Caco-2 (cell line): ENCODE data around the gene UGT1A6. TPM values are rescaled to one million over a fixed set of nuclear protein-coding genes. Genes with fewer than 3 reads are reported as not detected.

Experiments used
- BruUV-seq: library from RNA; stranded (reverse); fragments of 400-500 nt; replicated peaks from 2 replicates; lab custom pipeline; 2021; lab: Mats Ljungman, UMichigan
- CTCF ChIA-PET: fragments of 300-600 bp; sonication (Branson Sonifier 250); formaldehyde crosslinking; loops from one replicate; lab custom pipeline; 2022; ENCODE audit warnings: antibody characterized with exemption; lab: Charles Lee
- POLR2A ChIA-PET: fragments of 300-600 bp; sonication (Branson Sonifier 250); formaldehyde crosslinking; loops from one replicate; lab custom pipeline; 2022; ENCODE audit warnings: antibody characterized with exemption; lab: Charles Lee
- DNase-seq, 2 experiments: peaks; one replicate each; pipeline versions ENCODE4 v3.0.0 to v3.0.0-alpha.2; 2020 to 2022
- H3K27me3 ChIP-seq: replicated peaks from 2 replicates; pipeline ENCODE4 v1.6.0; 2011; ENCODE audit warnings: low read length; ENCODE audit not compliant: control insufficient read depth, insufficient read depth
- H3K36me3 ChIP-seq: 2 replicates; pipeline ENCODE4 v1.5.1; 2011; ENCODE audit warnings: low read length; ENCODE audit not compliant: control insufficient read depth, insufficient read depth
- H3K4me1 ChIP-seq: fragments of 250-450 bp; sonication (Bioruptor Pico); 2 replicates; pipeline ENCODE4 v1.5.1; 2020; ENCODE audit warnings: mild to moderate bottlenecking
- H3K4me3 ChIP-seq: 2 replicates; pipeline ENCODE4 v1.5.1; 2011; ENCODE audit warnings: low read depth, mild to moderate bottlenecking, control low read depth, low read length
- H3K9me3 ChIP-seq: fragments of 250-450 bp; sonication (Bioruptor Pico); 2 replicates; pipeline ENCODE4 v1.5.1; 2020; ENCODE audit warnings: mild to moderate bottlenecking, moderate library complexity
- H3K27ac Mint-ChIP-seq: one replicate; pipeline ENCODE4 v1.8.0; 2022; ENCODE audit warnings: mixed read lengths; ENCODE audit not compliant: unreplicated experiment
- H3K27me3 Mint-ChIP-seq: one replicate; pipeline ENCODE4 v1.8.0; 2022; ENCODE audit warnings: mixed read lengths; ENCODE audit not compliant: insufficient read depth, unreplicated experiment
- H3K36me3 Mint-ChIP-seq: one replicate; pipeline ENCODE4 v1.8.0; 2022; ENCODE audit warnings: mild to moderate bottlenecking, mixed read lengths; ENCODE audit not compliant: insufficient read depth, unreplicated experiment
- H3K4me1 Mint-ChIP-seq: one replicate; pipeline ENCODE4 v1.8.0; 2022; ENCODE audit warnings: low read depth, mixed read lengths; ENCODE audit not compliant: unreplicated experiment
- H3K4me3 Mint-ChIP-seq: one replicate; pipeline ENCODE4 v1.8.0; 2022; ENCODE audit warnings: mild to moderate bottlenecking, moderate library complexity, mixed read lengths; ENCODE audit not compliant: unreplicated experiment
- H3K9me3 Mint-ChIP-seq: one replicate; pipeline ENCODE4 v1.8.0; 2022; ENCODE audit warnings: mixed read lengths; ENCODE audit not compliant: unreplicated experiment
- intact Hi-C: fragments of 100-400 bp; cut with micrococcal nuclease; formaldehyde crosslinking; loops from one replicate; pipeline ENCODE4 v1.10.0; 2022; ENCODE audit not compliant: unreplicated experiment
- total RNA-seq: library from RNA; stranded (reverse); gene quantifications from 2 replicates; pipeline ENCODE4 v1.2.3, GENCODE V29; 2022
- TF ChIP-seq, protein P1 (sequence below), 2 experiments: fragments of 200-600 bp in 1 of 2; IDR thresholded peaks; 1 replicate in 1 of 2; 2 replicates in 1 of 2; pipeline versions ENCODE4 v1.5.1 to v1.8.0; 2011 to 2022; ENCODE audit warnings: antibody characterized with exemption in 1 of 2, control low read depth in 1 of 2, inconsistent platforms in 1 of 2, low read depth in 1 of 2, low read length in 1 of 2, mild to moderate bottlenecking in 1 of 2, moderate library complexity in 1 of 2; ENCODE audit not compliant: insufficient read depth in 1 of 2, severe bottlenecking in 1 of 2, unreplicated experiment in 1 of 2

UGT1A6 gene
- total RNA-seq, 1 experiment from 2014 or later = 33.9 TPM

DNA sequence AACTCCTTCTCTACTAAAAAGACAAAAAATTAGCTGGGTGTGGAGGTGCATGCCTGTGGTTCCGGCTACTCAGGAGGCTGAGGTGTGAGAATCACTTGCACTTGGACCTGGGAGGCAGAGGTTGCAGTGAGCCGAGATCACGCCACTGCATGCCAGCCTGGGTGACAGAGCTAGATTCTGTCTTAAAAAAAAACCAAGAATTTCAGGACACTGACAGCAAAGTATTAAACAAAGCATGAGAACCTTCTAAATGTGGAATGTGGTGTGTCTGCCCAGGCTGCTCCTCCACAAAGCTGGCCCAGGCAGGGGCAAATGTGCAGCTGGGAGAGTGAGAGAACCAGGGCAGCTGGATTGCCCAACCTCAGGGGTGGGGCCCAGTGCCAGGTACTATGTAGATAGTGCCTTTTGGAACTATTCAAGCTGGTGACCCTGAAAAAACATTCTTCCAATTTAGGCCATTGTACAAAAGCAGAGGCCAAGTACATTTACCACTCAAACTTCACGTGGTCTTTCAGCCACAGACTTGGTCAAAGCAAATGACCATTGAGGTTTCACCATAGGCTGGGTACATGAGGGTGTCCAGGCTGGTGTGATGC, 13.3 kb downstream of the UGT1A6 start:
- TF ChIP-seq, protein P1, sequence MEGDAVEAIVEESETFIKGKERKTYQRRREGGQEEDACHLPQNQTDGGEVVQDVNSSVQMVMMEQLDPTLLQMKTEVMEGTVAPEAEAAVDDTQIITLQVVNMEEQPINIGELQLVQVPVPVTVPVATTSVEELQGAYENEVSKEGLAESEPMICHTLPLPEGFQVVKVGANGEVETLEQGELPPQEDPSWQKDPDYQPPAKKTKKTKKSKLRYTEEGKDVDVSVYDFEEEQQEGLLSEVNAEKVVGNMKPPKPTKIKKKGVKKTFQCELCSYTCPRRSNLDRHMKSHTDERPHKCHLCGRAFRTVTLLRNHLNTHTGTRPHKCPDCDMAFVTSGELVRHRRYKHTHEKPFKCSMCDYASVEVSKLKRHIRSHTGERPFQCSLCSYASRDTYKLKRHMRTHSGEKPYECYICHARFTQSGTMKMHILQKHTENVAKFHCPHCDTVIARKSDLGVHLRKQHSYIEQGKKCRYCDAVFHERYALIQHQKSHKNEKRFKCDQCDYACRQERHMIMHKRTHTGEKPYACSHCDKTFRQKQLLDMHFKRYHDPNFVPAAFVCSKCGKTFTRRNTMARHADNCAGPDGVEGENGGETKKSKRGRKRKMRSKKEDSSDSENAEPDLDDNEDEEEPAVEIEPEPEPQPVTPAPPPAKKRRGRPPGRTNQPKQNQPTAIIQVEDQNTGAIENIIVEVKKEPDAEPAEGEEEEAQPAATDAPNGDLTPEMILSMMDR (IDR thresholded peaks at IDR 0.05; ENCODE audit: insufficient read depth in 1 of 2, low read depth in 1 of 2, low read length in 1 of 2, severe bottlenecking in 1 of 2, unreplicated experiment in 1 of 2) = no peak
- H3K4me3 ChIP-seq = no peak overlapping the region
- Mint-ChIP-seq H3K4me1 (peaks cover 37% of the 10 kb centered on the region), H3K27ac (no peak overlapping the region), H3K27me3 (no peaks in the 10 kb centered on the region), H3K36me3 (peaks cover 7% of the 10 kb centered on the region), H3K4me3 (no peak overlapping the region), H3K9me3 (peaks cover 10% of the 10 kb centered on the region)
- intact Hi-C loops = no loop called here
- POLR2A ChIA-PET = no interaction called here
- H3K27me3 ChIP-seq = no peaks in the 10 kb centered on the region
- no peak for DNase-seq
- no peaks in the 10 kb centered on the region for H3K36me3 ChIP-seq
- no peaks in the 10 kb centered on the region for H3K9me3 ChIP-seq
- no TSS peak for BruUV-seq
- CTCF ChIA-PET = no interaction called here
- peaks cover 43% of the 10 kb centered on the region for H3K4me1 ChIP-seq

DNA sequence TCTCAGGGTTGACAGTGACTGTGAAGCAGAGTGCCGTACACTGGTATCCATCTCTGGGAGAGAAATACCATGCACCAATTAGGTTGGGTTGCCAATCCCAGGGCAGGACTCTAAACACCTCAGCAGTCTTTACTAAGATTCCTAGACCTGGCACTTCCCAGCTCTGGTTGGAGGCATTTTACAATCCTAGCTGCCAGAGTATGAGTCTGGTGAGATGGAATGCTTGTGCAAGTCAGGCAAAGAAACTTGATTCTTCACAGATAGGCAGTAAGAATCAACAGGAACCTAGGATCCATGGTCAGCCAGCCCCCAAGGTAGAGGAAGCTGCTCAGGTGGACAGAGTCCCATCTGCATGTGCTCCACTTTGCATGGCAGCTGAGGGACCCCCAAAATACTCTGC, 14.0 kb downstream of the UGT1A6 start:
- H3K36me3 Mint-ChIP-seq = peaks cover 12% of the 10 kb centered on the region
- no peaks in the 10 kb centered on the region for H3K27me3 ChIP-seq
- no peak overlapping the region for H3K4me3 ChIP-seq
- TF ChIP-seq, protein P1 (IDR thresholded peaks at IDR 0.05; ENCODE audit: insufficient read depth in 1 of 2, low read depth in 1 of 2, low read length in 1 of 2, severe bottlenecking in 1 of 2, unreplicated experiment in 1 of 2) = no peak
- peaks cover 33% of the 10 kb centered on the region for H3K4me1 Mint-ChIP-seq
- ChIA-PET CTCF (no interaction called here), POLR2A (no interaction called here)
- H3K27ac Mint-ChIP-seq = no peak overlapping the region
- peaks cover 10% of the 10 kb centered on the region for H3K9me3 Mint-ChIP-seq
- no TSS peak for BruUV-seq
- H3K9me3 ChIP-seq = no peaks in the 10 kb centered on the region
- H3K27me3 Mint-ChIP-seq = no peaks in the 10 kb centered on the region
- DNase-seq = no peak
- intact Hi-C loops = no loop called here
- H3K4me1 ChIP-seq = peaks cover 41% of the 10 kb centered on the region
- no peaks in the 10 kb centered on the region for H3K36me3 ChIP-seq
- no peak overlapping the region for H3K4me3 Mint-ChIP-seq

DNA sequence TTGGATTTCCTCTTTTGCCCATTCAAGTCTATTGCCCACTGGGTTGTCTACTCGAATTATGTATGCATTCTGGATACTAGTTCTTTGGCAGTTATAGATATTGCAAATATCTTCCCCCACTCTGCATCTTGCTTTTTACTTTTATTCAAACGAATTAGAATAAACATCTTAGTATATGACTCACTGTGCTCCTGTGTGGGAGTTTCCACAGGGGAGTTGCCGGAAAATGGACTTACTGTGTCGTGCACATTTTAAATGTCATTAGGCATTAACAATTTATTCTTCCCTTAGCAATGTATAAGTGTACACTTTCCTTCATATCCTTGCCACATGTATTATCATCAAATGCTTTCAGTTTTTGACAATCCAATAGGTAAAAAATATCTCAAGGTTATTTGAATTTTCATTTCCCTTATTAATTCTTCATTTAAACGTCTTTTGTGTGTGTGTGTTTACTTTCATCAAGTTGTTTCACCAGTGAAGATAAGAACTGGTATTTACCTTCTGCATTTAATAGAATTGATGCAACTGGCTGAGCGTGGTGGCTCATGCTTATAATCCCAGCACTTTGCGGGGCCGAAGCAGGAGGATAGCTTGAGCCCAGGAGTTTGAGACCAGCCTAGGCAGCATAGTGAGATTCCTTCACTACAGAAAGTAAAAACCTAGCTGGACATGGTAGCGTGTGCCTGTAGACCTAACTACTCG, 15.4 kb downstream of the UGT1A6 start:
- intact Hi-C loops = no loop called here
- H3K27me3 ChIP-seq = no peaks in the 10 kb centered on the region
- TF ChIP-seq, protein P1 (IDR thresholded peaks at IDR 0.05; ENCODE audit: insufficient read depth in 1 of 2, low read depth in 1 of 2, low read length in 1 of 2, severe bottlenecking in 1 of 2, unreplicated experiment in 1 of 2) = no peak
- no peaks in the 10 kb centered on the region for H3K36me3 ChIP-seq
- BruUV-seq = no TSS peak
- H3K36me3 Mint-ChIP-seq = peaks cover 12% of the 10 kb centered on the region
- H3K4me1 ChIP-seq = peaks cover 31% of the 10 kb centered on the region
- POLR2A ChIA-PET = no interaction called here
- H3K4me3 ChIP-seq = no peak overlapping the region
- CTCF ChIA-PET = no interaction called here
- H3K27ac Mint-ChIP-seq = no peak overlapping the region
- no peaks in the 10 kb centered on the region for H3K9me3 ChIP-seq
- DNase-seq = no peak
- H3K4me3 Mint-ChIP-seq = no peak overlapping the region
- peaks cover 10% of the 10 kb centered on the region for H3K9me3 Mint-ChIP-seq
- H3K4me1 Mint-ChIP-seq = peaks cover 23% of the 10 kb centered on the region
- no peaks in the 10 kb centered on the region for H3K27me3 Mint-ChIP-seq
